ENCODE data around the gene NUP210L. TPM values are rescaled to one million over a fixed set of nuclear protein-coding genes. Genes with fewer than 3 reads are reported as not detected.

The NUP210L gene
- total RNA-seq, 1 donor from 2014 or later, result 0.10 TPM

DNA sequence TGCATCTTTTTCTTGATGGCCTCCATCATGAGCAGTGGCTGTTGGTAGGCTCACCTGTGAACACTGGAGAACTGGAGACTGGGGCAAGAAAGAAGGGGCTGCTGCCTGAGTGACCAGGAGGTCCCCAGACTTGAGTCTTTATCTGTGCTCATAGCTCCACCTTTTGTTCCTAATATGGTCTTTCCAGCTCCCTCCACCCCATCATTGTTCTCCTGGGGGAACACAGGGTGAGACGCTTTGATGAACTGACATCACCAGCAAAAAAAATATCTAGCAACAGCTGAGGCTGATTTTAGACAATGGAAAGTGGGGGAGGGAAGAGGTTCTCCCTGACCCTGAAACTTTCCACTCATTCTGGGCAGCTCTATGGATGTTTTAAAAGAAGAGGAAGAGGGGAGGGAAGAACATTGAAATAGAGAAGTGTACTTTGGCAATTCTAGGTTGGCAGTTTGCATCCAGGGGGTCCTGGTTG, 37.2 kb upstream of the NUP210L start, which contains the start of gene TPM3:
Gene TPM3 (minus strand): TSS at position 111 of the 472 bp plus-strand sequence. CDS start 82 bp downstream, at position 29.
- Mint-ChIP-seq H3K9me3 (ENCODE audit: unreplicated experiment) (no peaks in the 10 kb centered on the region), H3K4me1 (ENCODE audit: low read depth, unreplicated experiment) (peaks cover 3% of the 10 kb centered on the region), H3K36me3 (ENCODE audit: unreplicated experiment) (peaks cover 4% of the 10 kb centered on the region), H3K4me3 (ENCODE audit: unreplicated experiment) (peak within 1 kb of the TSS; percentile 5), H3K27me3 (ENCODE audit: unreplicated experiment) (peaks cover 7% of the 10 kb centered on the region), H3K27ac (ENCODE audit: unreplicated experiment) (no peak within 1 kb of the TSS)
- TF ChIP-seq, protein P1, sequence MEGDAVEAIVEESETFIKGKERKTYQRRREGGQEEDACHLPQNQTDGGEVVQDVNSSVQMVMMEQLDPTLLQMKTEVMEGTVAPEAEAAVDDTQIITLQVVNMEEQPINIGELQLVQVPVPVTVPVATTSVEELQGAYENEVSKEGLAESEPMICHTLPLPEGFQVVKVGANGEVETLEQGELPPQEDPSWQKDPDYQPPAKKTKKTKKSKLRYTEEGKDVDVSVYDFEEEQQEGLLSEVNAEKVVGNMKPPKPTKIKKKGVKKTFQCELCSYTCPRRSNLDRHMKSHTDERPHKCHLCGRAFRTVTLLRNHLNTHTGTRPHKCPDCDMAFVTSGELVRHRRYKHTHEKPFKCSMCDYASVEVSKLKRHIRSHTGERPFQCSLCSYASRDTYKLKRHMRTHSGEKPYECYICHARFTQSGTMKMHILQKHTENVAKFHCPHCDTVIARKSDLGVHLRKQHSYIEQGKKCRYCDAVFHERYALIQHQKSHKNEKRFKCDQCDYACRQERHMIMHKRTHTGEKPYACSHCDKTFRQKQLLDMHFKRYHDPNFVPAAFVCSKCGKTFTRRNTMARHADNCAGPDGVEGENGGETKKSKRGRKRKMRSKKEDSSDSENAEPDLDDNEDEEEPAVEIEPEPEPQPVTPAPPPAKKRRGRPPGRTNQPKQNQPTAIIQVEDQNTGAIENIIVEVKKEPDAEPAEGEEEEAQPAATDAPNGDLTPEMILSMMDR (IDR thresholded peaks at IDR 0.05; ENCODE audit: partially characterized antibody, unreplicated experiment), result no peak
- no peak for DNase-seq

DNA sequence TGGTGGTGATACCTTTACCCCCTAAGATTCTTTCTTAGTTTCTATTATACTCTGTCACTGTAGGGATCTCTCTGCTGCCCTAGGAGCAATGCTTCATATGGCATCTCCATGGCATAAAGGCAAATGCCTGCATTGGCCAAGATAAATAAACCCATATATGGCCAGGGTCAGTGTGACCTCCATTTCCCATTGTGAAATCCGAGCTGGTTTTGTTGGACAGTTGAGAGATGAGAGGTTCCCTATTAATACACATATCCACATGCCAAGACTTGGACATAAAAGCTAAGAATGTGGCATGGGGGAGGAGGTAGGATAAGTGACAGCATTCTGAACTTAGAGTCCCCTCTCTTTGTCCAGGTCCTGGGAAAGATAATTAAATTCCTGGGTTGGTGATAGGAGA, 35.7 kb upstream of the NUP210L start:
- DNase-seq, result no peak
- Mint-ChIP-seq H3K9me3 (ENCODE audit: unreplicated experiment) (no peaks in the 10 kb centered on the region), H3K4me3 (ENCODE audit: unreplicated experiment) (no peak overlapping the region), H3K36me3 (ENCODE audit: unreplicated experiment) (peaks cover 4% of the 10 kb centered on the region), H3K27me3 (ENCODE audit: unreplicated experiment) (peaks cover 4% of the 10 kb centered on the region), H3K27ac (ENCODE audit: unreplicated experiment) (no peak overlapping the region), H3K4me1 (ENCODE audit: low read depth, unreplicated experiment) (peaks cover 3% of the 10 kb centered on the region)
- TF ChIP-seq, protein P1 (IDR thresholded peaks at IDR 0.05; ENCODE audit: partially characterized antibody, unreplicated experiment), result no peak

- no peaks in the 10 kb centered on the region for H3K36me3 Mint-ChIP-seq (ENCODE audit: unreplicated experiment)
- DNase-seq, result no peak
- H3K27ac Mint-ChIP-seq (ENCODE audit: unreplicated experiment), result no peak overlapping the region
- no peak overlapping the region for H3K4me3 Mint-ChIP-seq (ENCODE audit: unreplicated experiment)
- TF ChIP-seq, protein P1 (IDR thresholded peaks at IDR 0.05; ENCODE audit: partially characterized antibody, unreplicated experiment), result no peak
- peaks cover 3% of the 10 kb centered on the region for H3K4me1 Mint-ChIP-seq (ENCODE audit: low read depth, unreplicated experiment)
- H3K9me3 Mint-ChIP-seq (ENCODE audit: unreplicated experiment), result peaks cover 4% of the 10 kb centered on the region
- H3K27me3 Mint-ChIP-seq (ENCODE audit: unreplicated experiment), result peaks cover 8% of the 10 kb centered on the region
Measured at GRCh38 chr1:154186852-154187501, 32.1 kb upstream of the NUP210L start.

DNA sequence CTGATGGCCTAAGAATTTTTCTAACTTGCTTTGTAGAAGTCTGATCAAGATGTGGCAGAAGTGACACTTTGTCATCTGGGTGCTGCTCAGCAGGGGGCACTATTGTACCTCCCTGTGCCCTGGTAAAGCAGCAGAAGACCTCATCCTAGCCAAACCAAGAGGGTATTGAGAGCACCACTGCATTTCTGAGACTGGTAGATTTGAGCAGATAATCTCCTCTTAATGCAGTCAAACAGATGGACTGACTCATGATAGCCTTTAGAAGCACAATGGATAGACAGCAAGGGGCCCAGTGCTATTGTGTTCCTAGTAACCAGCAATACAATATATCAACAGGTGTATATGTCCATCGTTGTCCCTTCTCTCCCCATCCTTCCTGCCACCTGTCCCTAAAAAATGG, 31.3 kb upstream of the NUP210L start:
- peaks cover 8% of the 10 kb centered on the region for H3K27me3 Mint-ChIP-seq (ENCODE audit: unreplicated experiment)
- H3K4me3 Mint-ChIP-seq (ENCODE audit: unreplicated experiment), result no peak overlapping the region
- DNase-seq, result peak; percentile 67
- peaks cover 5% of the 10 kb centered on the region for H3K4me1 Mint-ChIP-seq (ENCODE audit: low read depth, unreplicated experiment)
- H3K36me3 Mint-ChIP-seq (ENCODE audit: unreplicated experiment), result no peaks in the 10 kb centered on the region
- H3K27ac Mint-ChIP-seq (ENCODE audit: unreplicated experiment), result no peak overlapping the region
- TF ChIP-seq, protein P1 (IDR thresholded peaks at IDR 0.05; ENCODE audit: partially characterized antibody, unreplicated experiment), result peak; percentile 38
- peaks cover 4% of the 10 kb centered on the region for H3K9me3 Mint-ChIP-seq (ENCODE audit: unreplicated experiment)

Measured in glutamatergic neuron (in vitro differentiated cells).